Measurements from ENCODE around the gene TMEM243.

Gene TMEM243

GRCh38 chr7:87154569-87154968, 65.0 kb downstream of the TMEM243 start:
- DNase-seq: no peak

GRCh38 chr7:87154166-87154565, 65.4 kb downstream of the TMEM243 start:
- DNase-seq: no peak

GRCh38 chr7:87152897-87153641, 66.5 kb downstream of the TMEM243 start:
- peak; percentile 35 for DNase-seq

- peak; percentile 80 for DNase-seq
Observed at GRCh38 chr7:87152112-87152896, 67.2 kb downstream of the TMEM243 start, which contains the start of gene DMTF1. Gene DMTF1, plus strand, starts transcription at chr7:87152453. Its CDS starts 12,489 bp downstream, at chr7:87164942.

- peak; percentile 57 for DNase-seq
Observed at GRCh38 chr7:87151729-87152111, 67.8 kb downstream of the TMEM243 start.

- no peak for DNase-seq
Observed at GRCh38 chr7:87151002-87151728, 68.4 kb downstream of the TMEM243 start.

GRCh38 chr7:87148332-87148955, 71.1 kb downstream of the TMEM243 start:
- peak; percentile 1 for DNase-seq

- DNase-seq: no peak
Observed at GRCh38 chr7:87147500-87147899, 72.0 kb downstream of the TMEM243 start.

GRCh38 chr7:87146740-87147386, 72.7 kb downstream of the TMEM243 start:
- no peak for DNase-seq
